Daoy (cell line): Measurements from ENCODE around the gene MLLT10. TPM values are rescaled to one million over a fixed set of nuclear protein-coding genes. Genes with fewer than 3 reads are reported as not detected.

ENCODE experiments used
- DNase-seq: peaks from one replicate; pipeline ENCODE4 v3.0.0-alpha.2; 2015; ENCODE audit warnings: low read depth
- total RNA-seq: library from RNA; depleted of rRNA; stranded (reverse); fragments of >200 nt; shearing (Covaris generic); gene quantifications from 2 replicates; pipeline ENCODE4 v1.2.3, GENCODE V29; 2014

Gene MLLT10
- total RNA-seq, 1 experiment from 2014 or later: 9.0 TPM

DNA sequence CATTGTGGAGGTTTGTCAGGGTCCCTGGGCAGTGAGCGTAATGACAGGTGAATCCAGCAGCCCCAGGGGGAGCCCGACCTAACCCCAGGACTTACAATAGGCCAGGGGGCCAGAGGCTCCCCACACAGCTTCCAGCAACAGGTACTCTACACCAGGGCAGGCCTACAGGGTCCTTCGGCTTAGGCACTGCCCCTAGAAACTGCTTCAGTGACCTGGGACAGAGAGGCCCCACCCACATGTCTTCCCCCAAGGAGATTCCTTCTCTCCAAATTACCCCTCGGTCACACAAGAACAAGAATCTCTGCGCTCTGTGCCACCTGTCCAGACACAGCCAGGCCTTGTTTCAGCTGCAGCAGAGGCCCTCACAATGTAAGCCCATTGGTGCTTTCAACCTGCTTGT is 32.9 kb upstream of the MLLT10 start:
- DNase-seq: no peak

GRCh38 chr10:21501731-21502347 is 32.2 kb upstream of the MLLT10 start:
- no peak for DNase-seq

GRCh38 chr10:21502348-21502740 is 31.7 kb upstream of the MLLT10 start:
- DNase-seq: no peak

GRCh38 chr10:21503542-21503941 is 30.5 kb upstream of the MLLT10 start:
- no peak for DNase-seq

DNA sequence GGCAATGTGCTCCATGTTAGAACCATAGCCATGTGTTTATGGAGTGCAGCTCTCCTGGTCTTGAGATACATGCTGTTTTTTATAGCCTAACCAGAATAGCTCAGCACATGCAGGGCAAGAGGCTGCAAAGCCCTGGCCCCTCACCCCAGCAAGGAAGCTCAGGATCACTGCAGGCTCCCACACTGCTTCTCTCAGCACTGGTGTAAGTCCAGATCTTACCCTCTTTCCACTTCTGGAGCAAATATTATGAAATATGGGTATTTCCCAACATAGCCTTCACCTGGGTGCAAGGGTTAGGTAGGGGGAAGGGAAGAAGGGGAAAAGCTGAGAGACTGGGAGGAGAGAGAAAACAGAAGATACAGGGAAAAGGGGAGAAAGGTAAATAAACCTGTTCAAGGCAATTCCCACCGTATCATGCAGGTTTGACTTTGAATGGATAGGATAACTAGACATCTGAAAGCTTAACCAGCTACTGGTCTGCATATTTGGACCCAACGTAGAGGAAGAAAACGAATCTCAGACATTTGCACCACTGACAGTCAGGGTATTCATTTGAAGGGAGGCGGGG is 28.2 kb upstream of the MLLT10 start:
- no peak for DNase-seq

GRCh38 chr10:21506351-21506750 is 27.7 kb upstream of the MLLT10 start:
- DNase-seq: no peak

GRCh38 chr10:21507150-21507549 is 26.9 kb upstream of the MLLT10 start:
- no peak for DNase-seq

DNA sequence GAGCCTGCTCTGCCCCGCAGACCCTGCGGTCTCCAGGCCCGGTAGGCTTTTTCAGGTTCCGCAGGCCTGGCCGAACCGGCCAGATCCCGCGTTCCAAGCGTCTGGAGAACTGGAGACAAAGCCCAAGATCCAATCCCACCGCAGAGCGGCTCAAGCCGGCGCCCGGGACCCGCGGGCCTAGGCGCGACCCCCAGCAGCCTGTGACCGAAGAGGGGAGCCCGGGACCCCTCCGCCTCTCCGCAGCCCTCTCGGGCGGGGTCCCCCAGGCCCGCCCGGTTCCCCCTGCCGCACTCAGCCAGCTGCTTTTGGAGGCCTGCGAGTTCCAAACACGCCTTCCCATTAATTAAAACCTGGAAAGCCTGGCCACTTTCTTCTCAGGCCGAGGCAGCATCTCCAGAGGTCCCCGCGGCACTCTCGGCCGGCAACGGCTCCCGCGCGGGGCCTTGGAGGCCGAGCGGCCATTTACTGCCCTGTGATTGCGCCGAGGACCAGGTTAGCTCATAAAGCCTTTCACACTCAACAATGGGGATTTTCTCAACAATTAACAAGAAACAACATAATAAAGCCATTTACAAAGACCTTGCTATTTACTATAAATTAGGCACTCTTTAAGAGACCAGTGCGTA is 25.2 kb upstream of the MLLT10 start:
- no peak for DNase-seq

DNA sequence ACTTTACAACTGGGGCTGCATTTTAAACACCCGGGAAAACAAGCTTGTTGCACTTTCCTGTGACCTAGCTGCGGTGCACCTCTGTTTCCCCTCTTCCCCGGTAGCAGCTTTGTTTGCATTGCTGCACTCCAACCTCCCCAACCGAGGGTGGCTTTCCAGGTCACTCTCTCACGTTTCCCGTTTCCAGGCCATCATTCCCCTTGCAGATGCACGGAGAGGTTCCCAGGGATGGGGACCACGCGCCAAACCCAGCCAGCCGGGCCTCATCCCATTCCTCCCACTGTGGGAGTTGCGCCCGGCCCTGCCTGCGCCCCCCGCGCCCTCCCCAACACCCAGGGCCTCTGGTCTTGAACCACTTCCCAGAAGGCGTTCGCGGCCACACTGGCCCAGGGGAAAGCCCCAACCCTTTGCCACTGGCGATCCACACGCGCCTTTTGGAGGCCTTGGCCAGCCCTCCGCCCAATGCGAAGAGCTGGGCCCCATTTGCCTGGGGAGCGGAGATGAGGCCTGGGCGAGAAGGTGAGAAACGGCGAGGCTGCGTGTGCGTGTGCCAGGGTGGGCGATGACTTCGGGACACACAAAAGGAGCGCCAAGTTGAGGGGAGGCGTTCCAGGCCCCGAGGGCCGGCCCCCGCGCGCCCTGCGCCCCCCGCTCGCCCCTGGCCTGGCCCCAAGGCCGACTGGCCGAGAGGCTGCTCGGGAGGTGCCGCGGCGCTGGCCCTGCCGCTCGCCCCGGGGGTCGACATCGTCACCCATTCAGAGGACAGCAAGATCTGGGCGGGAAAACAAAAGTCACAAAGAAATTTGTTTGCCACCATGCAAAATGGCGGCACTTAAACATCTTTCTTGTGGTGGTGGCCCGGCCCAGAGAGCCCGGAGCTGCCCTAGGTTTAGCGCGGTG is 24.4 kb upstream of the MLLT10 start:
- no peak for DNase-seq

DNA sequence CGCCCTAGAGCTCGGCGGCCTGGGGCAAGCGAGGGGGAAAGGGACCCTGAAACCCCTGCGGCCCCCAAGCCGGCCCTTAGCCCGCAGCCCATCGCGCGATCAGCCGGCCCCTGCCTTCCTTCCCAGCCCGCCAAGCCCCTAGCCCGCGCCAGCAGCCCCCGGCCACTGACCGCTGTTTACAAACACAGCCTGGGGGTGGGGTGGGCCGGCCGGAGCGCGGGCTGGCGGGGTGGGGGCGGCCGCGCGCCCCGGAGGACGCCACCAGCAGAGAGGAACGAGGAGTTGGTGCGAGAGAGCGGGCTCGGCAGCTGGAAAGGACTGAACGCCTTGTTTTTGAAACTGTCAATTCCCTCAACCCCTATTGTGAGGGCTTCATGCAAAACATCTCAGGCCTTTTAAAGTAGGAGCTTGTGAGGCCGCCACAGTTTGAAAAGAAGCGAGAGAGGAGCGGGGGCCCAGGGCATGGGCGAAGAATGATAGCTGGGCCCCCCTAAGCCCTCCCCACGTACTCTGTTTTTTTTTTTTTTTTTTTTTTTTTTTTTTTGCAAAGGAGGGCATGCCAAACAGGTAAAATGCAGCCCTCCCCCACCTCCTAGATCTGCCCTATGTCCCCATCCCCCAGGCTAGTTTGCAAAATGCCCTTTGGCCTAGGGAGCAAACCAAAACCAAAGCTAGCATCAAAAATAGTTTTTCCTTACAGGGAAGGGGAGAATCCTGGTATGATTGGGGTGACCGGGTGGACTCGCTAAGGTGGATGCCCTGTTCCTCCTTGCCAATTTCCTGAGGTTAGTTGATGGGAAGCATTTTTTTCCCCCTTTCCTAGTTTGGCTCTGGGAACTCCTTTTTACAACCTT is 23.6 kb upstream of the MLLT10 start:
- DNase-seq: no peak

GRCh38 chr10:21511095-21511570 is 22.9 kb upstream of the MLLT10 start:
- DNase-seq: no peak

- DNase-seq: no peak
These were observed 22.0 kb upstream of the MLLT10 start for GRCh38 chr10:21511946-21512572.

DNA sequence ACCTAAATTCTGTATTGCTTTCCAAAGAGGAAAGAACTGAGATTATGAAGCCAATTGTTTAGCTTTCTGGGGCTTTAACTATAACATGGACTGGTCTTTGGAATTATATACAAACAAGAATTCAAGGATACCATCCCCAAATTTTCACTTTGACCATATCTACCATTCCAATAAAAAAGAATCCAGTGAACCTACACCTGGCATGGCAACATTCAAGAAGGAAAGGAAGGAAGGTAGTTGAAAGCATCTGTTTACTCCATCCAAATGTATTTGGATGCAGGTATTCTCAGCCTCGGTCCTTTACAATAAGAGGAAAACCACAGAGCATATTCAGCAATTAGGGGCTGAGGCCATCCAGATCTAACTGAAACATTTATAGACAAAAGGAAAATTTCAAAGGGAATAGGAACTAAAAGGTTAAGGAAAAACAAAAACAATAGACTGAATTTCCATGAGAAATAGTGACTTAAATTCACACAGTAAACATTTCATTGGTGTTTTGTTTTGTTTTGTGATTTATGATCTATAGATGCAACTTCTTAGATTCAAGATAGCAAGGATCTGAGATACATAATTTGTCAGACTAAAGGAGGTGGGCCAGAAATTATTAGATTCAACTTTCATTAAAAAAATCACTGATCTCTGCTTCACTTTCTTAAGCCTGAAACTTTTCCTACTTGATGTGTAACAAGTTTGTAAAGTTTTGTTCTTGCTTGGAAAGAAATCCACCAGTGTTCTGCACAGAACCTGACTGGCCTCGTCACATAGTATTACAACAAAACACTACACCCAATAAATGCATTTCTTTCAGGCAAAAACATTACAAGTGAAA is 21.2 kb upstream of the MLLT10 start:
- DNase-seq: no peak

GRCh38 chr10:21513405-21513788 is 20.6 kb upstream of the MLLT10 start:
- DNase-seq: no peak

DNA sequence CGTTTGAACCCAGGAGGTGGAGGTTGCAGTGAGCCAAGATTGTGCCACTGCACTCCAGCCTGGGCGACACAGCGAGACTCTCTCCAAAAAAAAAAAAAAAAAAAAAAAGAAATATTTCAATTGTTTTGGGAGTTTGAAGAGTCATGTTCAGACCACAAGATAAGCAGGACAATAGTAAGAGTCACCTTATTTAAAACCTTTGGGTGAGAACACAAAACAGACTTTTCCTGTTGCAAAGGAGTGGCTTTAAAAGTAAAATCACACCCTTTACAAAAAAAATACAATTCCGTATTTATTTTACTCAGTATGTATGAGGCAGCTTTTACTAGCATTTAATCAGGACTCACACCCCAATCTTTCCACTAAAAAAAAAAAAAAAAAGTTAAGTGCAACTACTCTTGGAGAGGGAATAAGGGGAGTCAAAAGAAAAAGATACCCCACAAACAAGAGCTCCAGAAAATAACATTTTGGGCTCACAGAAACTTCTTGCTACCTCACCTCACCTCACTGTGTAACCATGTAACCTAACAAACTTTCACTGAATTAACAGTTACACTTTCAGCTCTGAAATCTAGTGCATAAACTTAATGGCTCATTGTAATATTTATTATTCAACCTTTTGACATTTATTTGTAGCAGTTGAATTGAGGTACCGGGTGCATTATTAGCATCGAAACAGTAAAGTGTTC is 19.8 kb upstream of the MLLT10 start:
- DNase-seq: no peak

GRCh38 chr10:21514818-21515351 is 19.1 kb upstream of the MLLT10 start:
- DNase-seq: no peak

GRCh38 chr10:21515361-21516241 is 18.4 kb upstream of the MLLT10 start:
- DNase-seq: no peak
